HepG2 (cell line): Measurements from ENCODE around the gene FAM83D. TPM values are rescaled to one million over a fixed set of nuclear protein-coding genes. Genes with fewer than 3 reads are reported as not detected.

ENCODE experiments used
- FLYWCH1 ChIP-seq: sonication (generic); formaldehyde crosslinking; IDR thresholded peaks from 2 replicates; pipeline ENCODE4 v1.8.1; 2023; ENCODE audit warnings: mild to moderate bottlenecking, missing genetic modification reagents
- HINFP ChIP-seq: sonication (generic); formaldehyde crosslinking; IDR thresholded peaks from 2 replicates; pipeline ENCODE4 v1.4.0; 2020; ENCODE audit warnings: low read depth, mild to moderate bottlenecking, missing genetic modification reagents
- HMGA1 ChIP-seq: sonication (generic); formaldehyde crosslinking; conservative IDR thresholded peaks from 2 replicates; pipeline ENCODE4 v1.4.0; 2020; ENCODE audit warnings: missing genetic modification reagents
- MTERF4 ChIP-seq: sonication (generic); formaldehyde crosslinking; IDR thresholded peaks from 2 replicates; pipeline ENCODE4 v1.8.0; 2023; ENCODE audit warnings: mild to moderate bottlenecking, missing genetic modification reagents
- NCOA2 ChIP-seq: sonication (generic); formaldehyde crosslinking; IDR thresholded peaks from 2 replicates; pipeline ENCODE4 v1.8.0; 2022; ENCODE audit warnings: inconsistent platforms
- SMAD1 ChIP-seq: sonication (generic); formaldehyde crosslinking; IDR thresholded peaks from 2 replicates; pipeline ENCODE4 v1.4.0; 2020; ENCODE audit warnings: missing genetic modification reagents, low read depth, mild to moderate bottlenecking, borderline replicate concordance
- TERF1 ChIP-seq: sonication (generic); formaldehyde crosslinking; IDR thresholded peaks from 2 replicates; pipeline ENCODE4 v1.8.0; 2022; ENCODE audit warnings: mild to moderate bottlenecking, missing genetic modification reagents, moderate library complexity
- TGIF2 ChIP-seq: IDR thresholded peaks from 2 replicates; pipeline ENCODE4 v1.6.1; 2016; ENCODE audit warnings: control low read depth, missing compliant biosample characterization
- ZFP82 ChIP-seq: sonication (generic); formaldehyde crosslinking; IDR thresholded peaks from 2 replicates; pipeline ENCODE4 v1.5.1; 2020; ENCODE audit warnings: mild to moderate bottlenecking, missing genetic modification reagents, borderline replicate concordance
- ZFP90 ChIP-seq: sonication (generic); formaldehyde crosslinking; IDR thresholded peaks from 2 replicates; pipeline ENCODE4 v1.8.0; 2022; ENCODE audit warnings: missing genetic modification reagents, mild to moderate bottlenecking, inconsistent platforms, borderline replicate concordance
- ZFP91 ChIP-seq: sonication (generic); formaldehyde crosslinking; IDR thresholded peaks from 2 replicates; pipeline ENCODE4 v1.9.0; 2022; ENCODE audit warnings: missing genetic modification reagents, mild to moderate bottlenecking, borderline replicate concordance
- ZGPAT ChIP-seq: IDR thresholded peaks from 2 replicates; pipeline ENCODE4 v1.6.1; 2016; ENCODE audit warnings: mild to moderate bottlenecking
- ZNF34 ChIP-seq: sonication (generic); formaldehyde crosslinking; IDR thresholded peaks from 2 replicates; pipeline ENCODE4 v1.4.0; 2020; ENCODE audit warnings: mild to moderate bottlenecking, missing genetic modification reagents, borderline replicate concordance
- ZNF468 ChIP-seq: sonication (generic); formaldehyde crosslinking; IDR thresholded peaks from 2 replicates; pipeline ENCODE4 v1.8.0; 2022; ENCODE audit warnings: mild to moderate bottlenecking, moderate library complexity, missing genetic modification reagents
- ZNF512 ChIP-seq: sonication (generic); formaldehyde crosslinking; IDR thresholded peaks from 2 replicates; pipeline ENCODE4 v1.4.0; 2020; ENCODE audit warnings: mild to moderate bottlenecking, missing genetic modification reagents
- ZNF577 ChIP-seq: sonication (generic); formaldehyde crosslinking; IDR thresholded peaks from 2 replicates; pipeline ENCODE4 v1.4.0; 2020; ENCODE audit warnings: mild to moderate bottlenecking, low read depth, missing genetic modification reagents, borderline replicate concordance
- ZNF619 ChIP-seq: sonication (generic); formaldehyde crosslinking; IDR thresholded peaks from 2 replicates; pipeline ENCODE4 v1.4.0; 2020; ENCODE audit warnings: mild to moderate bottlenecking, missing genetic modification reagents
- ZNF713 ChIP-seq: sonication (generic); formaldehyde crosslinking; IDR thresholded peaks from 2 replicates; pipeline ENCODE4 v1.4.0; 2020; ENCODE audit warnings: mild to moderate bottlenecking, missing genetic modification reagents
- ZNF766 ChIP-seq: sonication (generic); formaldehyde crosslinking; IDR thresholded peaks from 2 replicates; pipeline ENCODE4 v1.5.0; 2020; ENCODE audit warnings: missing genetic modification reagents, borderline replicate concordance
- ZNF879 ChIP-seq: sonication (generic); formaldehyde crosslinking; IDR thresholded peaks from 2 replicates; pipeline ENCODE4 v1.8.1; 2023; ENCODE audit warnings: missing genetic modification reagents
- polyA plus RNA-seq, 8 experiments: library from polyadenylated mRNA; depleted of rRNA in 3 of 8; stranded (reverse) in 7 of 8; unstranded in 1 of 8; fragments of >200 nt; fragmentation: Illumina TruSeq in 4 of 8; extraction: Trizol in 4 of 8; gene quantifications; 2 replicates each; pipeline versions ENCODE4 v1.2.1 to v1.2.3, GENCODE V29; 2011 to 2016; ENCODE audit warnings: low read depth in 4 of 8, missing spikeins in 1 of 8, mixed read lengths in 1 of 8; ENCODE audit not compliant: insufficient read depth in 1 of 8
- total RNA-seq, 5 experiments: library from RNA; depleted of rRNA; stranded (reverse); fragments of >200 nt; fragmentation: Illumina TruSeq; extraction: Trizol; gene quantifications; 2 replicates each; pipeline ENCODE4 v1.2.3, GENCODE V29; 2016; ENCODE audit warnings: low read depth in 1 of 5

The FAM83D gene
- total and polyA plus RNA-seq, 2 of the 13 experiments (the other 11 are each of a cell fraction or from before 2014, with no cell fraction given): 51.4 to 64.0 TPM

- no peak for TF ChIP-seq NCOA2 (CRISPR knock-in tag)
- peak; percentile 86; the same call in 1 of the 2 replicates for TF ChIP-seq ZNF766 (CRISPR knock-in tag)
- TF ChIP-seq ZNF619 (CRISPR knock-in tag): peak; percentile 93
- peak; percentile 96; the same call in 1 of the 2 replicates for TF ChIP-seq TERF1 (CRISPR knock-in tag)
- peak; percentile 95 for TF ChIP-seq ZFP91 (CRISPR knock-in tag)
- peak; percentile 76; the same call in 1 of the 2 replicates for TF ChIP-seq ZFP90 (CRISPR knock-in tag)
- peak; percentile 78 for TF ChIP-seq ZNF879 (CRISPR knock-in tag)
- 0 out of 2 replicates have a peak, but pooled peaks have one; percentile 24 for TF ChIP-seq ZFP82 (CRISPR knock-in tag)
- TF ChIP-seq ZGPAT (CRISPR knock-in tag): peak; percentile 98
- peak; percentile 27; the same call in 1 of the 2 replicates for TF ChIP-seq FLYWCH1 (CRISPR knock-in tag)
- peak; percentile 89 for TF ChIP-seq MTERF4
- TF ChIP-seq ZNF512 (CRISPR knock-in tag): peak; percentile 90
- 0 out of 2 replicates have a peak, but pooled peaks have one; percentile 55 for TF ChIP-seq ZNF34 (CRISPR knock-in tag)
- peak; percentile 98 for TF ChIP-seq TGIF2 (CRISPR knock-in tag)
- no peak for TF ChIP-seq HMGA1
- peak; percentile 98 for TF ChIP-seq ZNF468 (CRISPR knock-in tag)
- no peak; the same call in none of the 2 replicates for TF ChIP-seq HINFP (CRISPR knock-in tag)
- peak; percentile 99 for TF ChIP-seq SMAD1 (CRISPR knock-in tag)
- peak; percentile 76; the same call in 1 of the 2 replicates for TF ChIP-seq ZNF713
- TF ChIP-seq ZNF577 (CRISPR knock-in tag): no peak; the same call in 1 of the 2 replicates
These were observed at the start of gene FAM83D (continued) for GRCh38 chr20:38926142-38926933.
